HG02642 (cell line): Measurements from ENCODE around the gene HMGCS2.

Source experiments
- ATAC-seq: cut with Tn5 transposase; IDR thresholded peaks from one replicate; pipeline ENCODE4 v1.9.1; 2021; ENCODE audit warnings: mild to moderate bottlenecking; ENCODE audit not compliant: unreplicated experiment, poor library complexity

Gene HMGCS2

GRCh38 chr1:119735217-119735616, 33.5 kb downstream of the HMGCS2 start:
- no peak for ATAC-seq

GRCh38 chr1:119733754-119734153, 35.0 kb downstream of the HMGCS2 start:
- no peak for ATAC-seq

DNA sequence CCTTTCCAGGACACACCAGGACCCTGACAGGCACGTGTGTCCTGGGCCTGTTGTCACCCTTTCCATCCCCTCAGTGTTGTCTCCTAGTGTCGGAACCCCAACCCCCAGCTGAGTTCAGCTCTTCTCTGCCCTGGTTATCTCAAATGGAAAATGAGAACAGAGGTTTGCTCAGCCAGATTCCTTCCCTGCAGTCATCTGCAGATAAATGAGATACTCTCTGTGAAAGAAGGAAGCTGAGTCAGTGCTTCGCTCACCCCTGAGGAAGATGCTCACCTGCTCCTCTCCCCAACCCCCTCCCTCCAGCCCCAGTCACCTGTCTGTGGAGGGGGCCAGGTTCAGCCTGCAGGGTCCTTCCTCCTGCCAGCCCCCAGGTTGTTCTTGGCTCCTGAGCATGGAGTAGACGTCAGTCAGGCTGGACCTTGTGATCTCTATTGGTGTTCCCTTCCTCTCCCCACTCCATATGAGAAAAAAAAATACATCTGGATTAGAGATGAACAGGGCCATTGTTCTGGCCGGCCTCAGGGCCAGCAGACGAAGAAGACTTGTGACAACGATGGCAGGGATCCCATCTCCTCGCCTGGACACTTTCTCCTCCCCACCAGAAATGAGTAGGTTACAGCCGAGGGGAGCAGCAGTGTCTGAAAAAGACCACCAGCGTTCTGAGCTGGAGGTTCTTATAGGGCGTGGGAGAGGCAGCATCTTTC, 36.1 kb downstream of the HMGCS2 start:
- ATAC-seq = no peak

- no peak for ATAC-seq
These were observed 36.8 kb downstream of the HMGCS2 start for GRCh38 chr1:119731741-119732430.

DNA sequence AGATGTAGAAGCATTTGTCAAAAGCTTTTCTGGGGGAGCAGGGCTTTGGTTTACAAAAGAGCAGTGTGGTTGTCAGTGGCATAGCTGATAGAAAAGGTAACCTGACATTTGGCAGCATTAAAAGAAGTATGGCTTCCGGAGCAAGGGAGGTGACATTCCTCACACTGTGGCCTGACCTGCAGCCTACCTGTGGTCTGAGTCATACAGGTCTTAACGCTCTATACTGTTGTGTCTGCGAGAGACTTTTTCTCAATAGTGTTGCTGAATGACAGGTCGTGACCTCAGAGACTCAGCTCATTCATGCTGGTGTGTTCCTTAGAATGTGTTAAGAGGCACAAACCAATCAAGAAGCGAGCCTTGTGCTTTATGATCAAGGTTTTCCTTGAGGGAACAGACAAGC, 37.6 kb downstream of the HMGCS2 start:
- no peak for ATAC-seq

- ATAC-seq = no peak
These were observed 39.7 kb downstream of the HMGCS2 start for GRCh38 chr1:119729044-119729443.

GRCh38 chr1:119727991-119728390, 40.7 kb downstream of the HMGCS2 start:
- ATAC-seq = no peak

DNA sequence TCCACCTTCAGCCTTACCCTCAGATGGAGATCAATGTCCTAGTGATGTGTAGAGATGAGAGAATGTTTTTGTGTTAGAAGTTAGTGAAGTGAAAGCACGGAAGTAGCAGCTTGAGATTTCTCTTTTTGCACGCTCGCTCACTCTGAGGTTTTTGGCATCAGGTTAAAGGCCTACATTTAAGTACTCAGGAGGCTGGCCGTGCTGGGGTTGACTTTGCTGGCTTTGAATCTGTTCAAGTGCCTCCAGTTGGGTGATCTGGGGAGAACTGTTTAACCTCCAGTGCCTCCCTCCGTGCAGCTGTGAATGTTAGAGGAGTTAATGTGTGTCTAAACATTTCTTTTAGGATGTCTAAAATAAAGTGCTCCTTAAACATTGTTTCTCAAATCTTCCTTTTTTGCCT, 43.1 kb downstream of the HMGCS2 start:
- ATAC-seq = no peak

DNA sequence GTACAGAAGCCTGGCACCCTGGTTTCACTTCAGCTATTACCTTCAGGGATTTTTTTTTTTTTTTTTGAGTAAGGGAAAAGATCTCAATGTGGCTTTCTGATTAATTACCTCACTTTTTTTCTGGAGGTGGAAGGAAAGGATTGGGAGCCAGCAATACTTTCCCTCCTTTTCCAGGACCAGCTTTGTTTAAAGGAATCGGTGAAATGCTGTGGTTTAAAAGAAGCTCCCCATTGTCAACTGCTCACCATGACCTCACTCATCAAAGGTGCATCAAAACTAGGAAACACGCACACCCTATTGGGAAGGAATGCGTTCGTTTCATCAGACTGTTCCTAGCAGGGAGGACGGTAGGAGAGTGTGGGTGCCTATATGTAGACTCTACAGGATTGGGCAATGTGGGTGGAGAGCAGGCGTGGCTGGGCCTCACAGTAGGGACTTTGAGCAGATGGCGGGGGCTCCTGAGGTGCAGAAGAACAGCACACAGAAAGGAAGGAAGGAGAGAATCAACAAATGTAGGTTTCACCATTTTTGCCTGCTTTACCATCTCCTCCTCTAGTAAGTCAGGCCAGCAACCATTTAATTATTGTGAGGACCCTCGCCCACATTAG, 44.0 kb downstream of the HMGCS2 start:
- ATAC-seq = no peak

- ATAC-seq = no peak
These were observed 46.8 kb downstream of the HMGCS2 start for GRCh38 chr1:119721896-119722295.

- ATAC-seq = no peak
These were observed 47.8 kb downstream of the HMGCS2 start for GRCh38 chr1:119720866-119721440.

- ATAC-seq = no peak
These were observed 49.7 kb downstream of the HMGCS2 start for GRCh38 chr1:119718972-119719371.

DNA sequence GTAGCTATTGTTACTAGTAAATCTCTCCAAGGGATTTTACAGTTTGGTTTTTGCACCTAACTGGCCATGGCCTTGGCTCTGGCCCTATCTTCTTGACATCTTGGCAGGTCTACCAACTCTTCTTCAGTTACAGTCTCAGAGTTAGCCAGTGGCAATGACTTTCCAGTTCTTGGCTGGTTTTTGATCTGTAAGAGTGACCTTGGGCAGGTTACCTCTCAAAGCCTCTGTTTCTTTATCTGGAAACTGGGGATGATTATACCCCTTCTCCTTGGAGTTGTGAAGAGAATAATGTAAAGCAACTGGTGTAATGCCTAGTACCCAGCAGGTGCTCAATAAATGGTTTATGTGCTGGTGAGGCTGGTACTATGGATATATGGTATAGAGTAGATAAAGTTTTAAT, 50.3 kb downstream of the HMGCS2 start:
- ATAC-seq = no peak

- no peak for ATAC-seq
These were observed 53.2 kb downstream of the HMGCS2 start for GRCh38 chr1:119715542-119715941.

DNA sequence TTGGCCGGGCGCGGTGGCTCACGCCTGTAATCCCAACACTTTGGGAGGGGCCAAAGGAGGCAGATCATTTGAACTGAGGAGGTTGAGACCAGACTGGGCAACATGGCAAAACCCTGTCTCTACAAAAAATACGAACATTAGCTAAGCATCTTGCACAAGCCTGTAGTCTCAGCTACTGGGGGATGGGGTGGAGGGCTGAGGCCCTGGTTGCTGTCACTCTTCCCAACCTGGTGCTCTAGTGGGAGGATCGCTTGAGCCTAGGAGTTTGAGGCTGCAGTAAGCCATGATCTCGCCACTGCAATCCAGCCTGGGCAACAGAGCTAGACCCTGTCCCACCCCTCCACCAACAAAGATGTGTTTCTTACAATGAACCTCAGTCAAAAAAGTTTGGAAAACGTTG, 54.1 kb downstream of the HMGCS2 start:
- no peak for ATAC-seq

DNA sequence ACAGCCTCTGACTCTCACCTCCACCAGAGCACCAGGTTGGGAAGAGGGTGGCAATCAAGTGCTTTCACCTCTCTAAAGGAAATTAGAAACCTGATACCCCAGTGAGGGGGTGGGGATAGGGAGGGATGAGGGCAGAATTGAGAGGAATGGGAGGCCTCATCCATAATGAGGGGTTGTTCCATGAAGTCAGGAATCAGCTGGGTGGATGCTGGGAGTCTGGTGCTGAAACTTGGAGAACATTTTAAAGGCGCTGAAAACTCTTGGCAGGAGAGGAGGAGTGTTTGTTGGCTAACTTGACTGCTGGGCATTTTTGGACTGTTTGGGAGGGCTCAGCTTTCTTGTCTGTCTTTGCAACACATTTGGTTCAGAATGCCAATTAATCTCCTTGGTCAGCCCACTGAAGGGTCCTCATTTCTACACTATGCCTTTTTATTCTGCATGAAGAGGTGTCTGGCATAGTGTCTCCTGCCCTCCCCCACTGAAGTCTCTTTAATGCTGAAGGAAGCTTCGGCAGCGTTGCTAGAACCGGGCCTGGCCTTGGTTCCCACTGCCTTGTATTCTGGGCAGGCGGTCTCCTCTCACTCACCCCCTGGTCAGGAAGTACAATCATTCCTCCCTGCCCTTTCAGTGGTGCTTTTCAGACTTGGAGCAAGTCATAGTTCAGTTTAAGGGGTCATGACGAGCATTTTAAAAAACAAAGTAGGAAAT, 54.8 kb downstream of the HMGCS2 start:
- ATAC-seq = no peak

- no peak for ATAC-seq
These were observed 55.5 kb downstream of the HMGCS2 start for GRCh38 chr1:119713039-119713748.

DNA sequence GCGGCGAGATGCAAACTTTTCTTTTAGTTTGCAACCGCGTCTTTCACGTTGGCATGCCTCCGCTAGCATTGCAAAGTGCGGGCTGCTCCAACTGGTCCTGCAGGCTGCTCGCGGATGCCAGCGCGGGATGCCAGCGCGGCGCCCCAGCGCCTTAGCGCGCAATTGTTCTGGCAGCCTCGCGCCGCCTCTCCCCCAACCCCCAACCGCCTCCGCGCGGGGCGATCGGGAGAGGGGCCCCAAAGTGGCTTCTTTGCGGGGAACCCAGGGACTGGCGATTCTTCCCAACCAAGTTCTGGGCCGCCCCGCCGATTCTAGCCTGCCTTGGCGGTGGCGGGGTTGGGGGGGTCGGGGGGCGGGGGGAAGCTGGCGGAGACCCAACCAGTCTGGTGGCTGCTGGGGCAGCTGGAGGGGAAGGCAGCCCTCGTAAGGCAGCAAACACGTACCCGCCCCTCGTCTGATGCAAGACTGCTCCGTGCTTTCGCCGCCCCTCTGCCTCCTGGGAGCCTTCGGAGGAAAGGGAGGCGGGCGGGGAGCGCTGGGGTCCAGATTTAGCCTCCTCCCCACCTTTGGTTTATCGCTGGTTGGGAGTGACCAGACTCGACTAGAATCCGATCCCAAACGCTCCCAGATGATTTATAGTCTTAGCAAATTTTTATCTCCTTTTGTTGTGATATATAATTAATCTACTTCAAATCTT, 56.2 kb downstream of the HMGCS2 start:
- peak; percentile 51 for ATAC-seq

DNA sequence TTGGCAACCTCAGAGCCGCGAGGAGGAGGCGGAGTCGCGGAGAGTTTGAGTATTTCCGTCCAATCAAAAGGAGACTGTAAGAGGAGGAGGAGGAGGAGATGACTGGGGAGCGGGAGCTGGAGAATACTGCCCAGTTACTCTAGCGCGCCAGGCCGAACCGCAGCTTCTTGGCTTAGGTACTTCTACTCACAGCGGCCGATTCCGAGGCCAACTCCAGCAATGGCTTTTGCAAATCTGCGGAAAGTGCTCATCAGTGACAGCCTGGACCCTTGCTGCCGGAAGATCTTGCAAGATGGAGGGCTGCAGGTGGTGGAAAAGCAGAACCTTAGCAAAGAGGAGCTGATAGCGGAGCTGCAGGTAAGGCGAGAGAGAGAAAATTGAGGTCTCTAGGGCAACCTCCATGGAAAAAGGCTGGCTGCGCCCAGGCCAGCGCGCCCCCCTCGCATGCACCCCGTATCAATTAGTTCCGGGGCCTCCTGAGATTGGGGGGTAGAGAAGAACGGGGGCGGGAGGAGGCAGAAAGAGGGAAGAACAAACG, 56.8 kb downstream of the HMGCS2 start, which contains the start of gene PHGDH:
Gene PHGDH (plus strand): TSS at position 131 of the 538 bp plus-strand sequence. CDS start 89 bp downstream, at position 220.
- ATAC-seq = peak; percentile 74
